ENCODE measurements around the gene GABRR2.

GABRR2 gene

DNA sequence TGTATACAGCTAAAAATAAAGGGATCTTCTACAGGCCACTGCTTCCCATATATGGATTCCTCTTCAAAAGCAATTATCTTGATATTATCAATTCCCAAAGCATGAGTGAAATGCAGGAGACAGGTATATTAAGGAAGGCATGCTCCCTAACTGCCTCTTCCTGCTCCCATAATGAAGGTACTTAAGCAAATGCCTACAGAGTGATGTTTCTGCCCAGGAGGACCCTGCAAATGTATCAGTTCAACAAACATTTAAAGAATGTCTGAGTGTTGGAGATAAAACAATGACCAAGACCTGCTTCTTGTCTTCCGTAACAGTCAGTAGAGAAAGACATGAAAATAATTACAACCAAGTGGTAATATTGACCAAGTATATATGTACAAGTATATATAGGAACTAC, 33.3 kb upstream of the GABRR2 start:
- no peak overlapping the region for H3K27ac ChIP-seq
- no peak overlapping the region for H3K4me3 ChIP-seq
- TF ChIP-seq, protein P1, sequence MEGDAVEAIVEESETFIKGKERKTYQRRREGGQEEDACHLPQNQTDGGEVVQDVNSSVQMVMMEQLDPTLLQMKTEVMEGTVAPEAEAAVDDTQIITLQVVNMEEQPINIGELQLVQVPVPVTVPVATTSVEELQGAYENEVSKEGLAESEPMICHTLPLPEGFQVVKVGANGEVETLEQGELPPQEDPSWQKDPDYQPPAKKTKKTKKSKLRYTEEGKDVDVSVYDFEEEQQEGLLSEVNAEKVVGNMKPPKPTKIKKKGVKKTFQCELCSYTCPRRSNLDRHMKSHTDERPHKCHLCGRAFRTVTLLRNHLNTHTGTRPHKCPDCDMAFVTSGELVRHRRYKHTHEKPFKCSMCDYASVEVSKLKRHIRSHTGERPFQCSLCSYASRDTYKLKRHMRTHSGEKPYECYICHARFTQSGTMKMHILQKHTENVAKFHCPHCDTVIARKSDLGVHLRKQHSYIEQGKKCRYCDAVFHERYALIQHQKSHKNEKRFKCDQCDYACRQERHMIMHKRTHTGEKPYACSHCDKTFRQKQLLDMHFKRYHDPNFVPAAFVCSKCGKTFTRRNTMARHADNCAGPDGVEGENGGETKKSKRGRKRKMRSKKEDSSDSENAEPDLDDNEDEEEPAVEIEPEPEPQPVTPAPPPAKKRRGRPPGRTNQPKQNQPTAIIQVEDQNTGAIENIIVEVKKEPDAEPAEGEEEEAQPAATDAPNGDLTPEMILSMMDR (IDR thresholded peaks at IDR 0.05): no peak

DNA sequence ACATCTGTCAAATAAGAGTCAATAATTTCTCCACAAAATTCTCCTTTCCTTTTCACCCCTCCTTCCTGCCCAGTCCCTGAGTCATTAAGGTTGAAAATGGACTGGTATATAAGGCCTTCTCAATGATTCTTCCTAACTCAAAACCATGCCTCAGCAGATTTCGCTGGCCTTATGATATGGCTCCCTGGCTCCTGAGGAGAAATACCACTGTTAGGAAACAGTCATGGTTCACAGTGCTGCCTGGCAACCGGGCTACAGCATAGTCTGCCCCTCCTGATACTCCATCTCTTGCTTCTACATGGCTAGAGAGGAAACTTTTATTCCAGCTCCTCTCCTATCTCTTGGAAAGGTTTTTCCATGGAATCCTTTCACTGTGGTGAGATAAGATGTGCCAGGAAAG, 32.7 kb upstream of the GABRR2 start:
- no peak for DNase-seq (ENCODE audit: low spot score)
- TF ChIP-seq, protein P1 (IDR thresholded peaks at IDR 0.05): no peak
- Histone ChIP-seq H3K4me3 (no peak overlapping the region), H3K27ac (no peak overlapping the region)

More for the DNA sequence above, 33.3 kb upstream of the GABRR2 start:
- DNase-seq (ENCODE audit: low spot score): no peak

- Histone ChIP-seq H3K4me3 (no peak overlapping the region), H3K27ac (no peak overlapping the region)
- TF ChIP-seq, protein P1 (IDR thresholded peaks at IDR 0.05): no peak
- DNase-seq (ENCODE audit: low spot score): no peak
These were observed 31.3 kb upstream of the GABRR2 start for GRCh38 chr6:89346433-89346832.

DNA sequence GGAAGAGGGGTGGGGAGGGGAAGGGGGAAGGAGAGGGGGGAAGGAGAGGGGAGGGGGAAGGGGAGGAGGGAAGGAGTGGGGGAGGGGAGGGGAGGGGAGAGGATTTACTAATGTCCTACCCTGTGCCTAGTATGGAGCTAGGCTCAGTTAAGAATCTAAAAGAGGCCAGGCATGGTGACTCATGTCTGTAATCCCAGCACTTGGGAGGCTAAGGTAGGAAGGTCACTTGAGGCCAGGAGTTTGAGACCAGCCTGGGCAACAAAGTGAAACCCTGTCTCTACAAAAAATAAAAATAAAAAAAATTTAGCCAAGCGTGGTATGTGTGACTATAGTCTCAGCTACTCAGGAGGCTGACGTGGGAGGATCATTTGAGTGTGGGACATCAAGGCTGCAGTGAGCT, 24.5 kb upstream of the GABRR2 start:
- no peak for DNase-seq (ENCODE audit: low spot score)

GRCh38 chr6:89335164-89335563, 20.1 kb upstream of the GABRR2 start:
- H3K4me3 ChIP-seq: no peak overlapping the region
- TF ChIP-seq, protein P1 (IDR thresholded peaks at IDR 0.05): no peak
- no peak overlapping the region for H3K27ac ChIP-seq
- no peak for DNase-seq (ENCODE audit: low spot score)

More for the DNA sequence above, 24.5 kb upstream of the GABRR2 start:
- no peak overlapping the region for H3K27ac ChIP-seq
- TF ChIP-seq, protein P1 (IDR thresholded peaks at IDR 0.05): no peak
- H3K4me3 ChIP-seq: no peak overlapping the region

- TF ChIP-seq, protein P1 (IDR thresholded peaks at IDR 0.05): no peak
- Histone ChIP-seq H3K4me3 (no peak overlapping the region), H3K27ac (no peak overlapping the region)
- DNase-seq (ENCODE audit: low spot score): no peak
These were observed 15.8 kb upstream of the GABRR2 start for GRCh38 chr6:89330910-89331309.

- TF ChIP-seq, protein P1 (IDR thresholded peaks at IDR 0.05): no peak
- no peak for DNase-seq (ENCODE audit: low spot score)
- Histone ChIP-seq H3K27ac (no peak overlapping the region), H3K4me3 (no peak overlapping the region)
These were observed 13.9 kb upstream of the GABRR2 start for GRCh38 chr6:89328976-89329375.
